Natural killer cell treated with Interleukin-12 subunit alpha and Interleukin-12 subunit beta and Interleukin-15 and Interleukin-18, amount 100 ng/mL, for 72 hours (primary cell): ENCODE measurements around the gene PCSK5. TPM values are rescaled to one million over a fixed set of nuclear protein-coding genes. Genes with fewer than 3 reads are reported as not detected.

Experiments
- ATAC-seq, 2 donors: fragments of 150-1000 bp; cut with Tn5 transposase in 1 of 2; sonication (Bioruptor Pico), chemical (Tn5 transposase) in 1 of 2; 2 replicates each; pipeline ENCODE4 v1.10.0; 2021
- DNase-seq: peaks from one replicate; pipeline ENCODE4 v3.0.0; 2022; ENCODE audit warnings: low spot score
- H3K27ac Mint-ChIP-seq, 2 donors: 1 replicate in 1 of 2; 2 replicates in 1 of 2; pipeline ENCODE4 v1.8.0; 2022; ENCODE audit warnings: mixed read lengths in 2 of 2, mild to moderate bottlenecking in 1 of 2, moderate library complexity in 1 of 2
- H3K27me3 Mint-ChIP-seq, 2 donors: 1 replicate in 1 of 2; 2 replicates in 1 of 2; pipeline ENCODE4 v1.8.0; 2022; ENCODE audit warnings: mixed read lengths in 2 of 2
- H3K36me3 Mint-ChIP-seq: one replicate; pipeline ENCODE4 v1.8.0; 2022; ENCODE audit warnings: mixed read lengths
- H3K4me1 Mint-ChIP-seq, 2 donors: 1 replicate in 1 of 2; 2 replicates in 1 of 2; pipeline ENCODE4 v1.8.0; 2022; ENCODE audit warnings: low read depth in 2 of 2, mixed read lengths in 2 of 2, mild to moderate bottlenecking in 1 of 2
- H3K4me3 Mint-ChIP-seq: one replicate; pipeline ENCODE4 v1.8.0; 2022; ENCODE audit warnings: mixed read lengths
- H3K9me3 Mint-ChIP-seq: 2 replicates; pipeline ENCODE4 v1.8.0; 2022; ENCODE audit warnings: mixed read lengths
- total RNA-seq, 2 donors: library from RNA; stranded (reverse); gene quantifications; one replicate each; pipeline ENCODE4 v1.2.3, GENCODE V29; 2022

The PCSK5 gene
- total RNA-seq, 2 donors from 2014 or later = 1.7 to 9.9 TPM

- no peaks in the 10 kb centered on the region for H3K36me3 Mint-ChIP-seq
- no peaks in the 10 kb centered on the region for H3K9me3 Mint-ChIP-seq
- H3K4me3 Mint-ChIP-seq = no peak overlapping the region
- no peak overlapping the region for H3K27ac Mint-ChIP-seq
- DNase-seq (no peak), ATAC-seq (no peak)
- peaks cover 0 to 7% of the 10 kb centered on the region in 2 donors for H3K27me3 Mint-ChIP-seq
- H3K4me1 Mint-ChIP-seq = peaks cover 6 to 9% of the 10 kb centered on the region in 2 donors
Observed at GRCh38 chr9:76400534-76401096, 510.1 kb downstream of the PCSK5 start.

- Mint-ChIP-seq H3K27me3 (peaks cover 0 to 7% of the 10 kb centered on the region in 2 donors), H3K4me3 (no peak overlapping the region), H3K4me1 (peaks cover 6 to 9% of the 10 kb centered on the region in 2 donors), H3K36me3 (no peaks in the 10 kb centered on the region), H3K27ac (no peak overlapping the region), H3K9me3 (no peaks in the 10 kb centered on the region)
- ATAC-seq (no peak), DNase-seq (no peak)
Observed at GRCh38 chr9:76401176-76401575, 510.7 kb downstream of the PCSK5 start.

- no peak overlapping the region for H3K4me3 Mint-ChIP-seq
- H3K36me3 Mint-ChIP-seq = no peaks in the 10 kb centered on the region
- H3K27ac Mint-ChIP-seq = no peak overlapping the region
- no peaks in the 10 kb centered on the region for H3K9me3 Mint-ChIP-seq
- H3K4me1 Mint-ChIP-seq = peaks cover 6 to 9% of the 10 kb centered on the region in 2 donors
- H3K27me3 Mint-ChIP-seq = peaks cover 0 to 7% of the 10 kb centered on the region in 2 donors
- ATAC-seq (no peak), DNase-seq (no peak)
Observed at GRCh38 chr9:76401580-76402354, 511.3 kb downstream of the PCSK5 start.

- Mint-ChIP-seq H3K27ac (peak overlapping the region; percentile 55 to 80), H3K9me3 (no peaks in the 10 kb centered on the region), H3K4me3 (peak overlapping the region; percentile 74), H3K36me3 (no peaks in the 10 kb centered on the region), H3K27me3 (peaks cover 0 to 7% of the 10 kb centered on the region in 2 donors), H3K4me1 (peaks cover 6 to 9% of the 10 kb centered on the region in 2 donors)
- DNase-seq = no peak
- ATAC-seq = peak; percentile 88 to 92
Observed at GRCh38 chr9:76403352-76403751, 512.9 kb downstream of the PCSK5 start.

GRCh38 chr9:76404401-76404800, 513.9 kb downstream of the PCSK5 start:
- Mint-ChIP-seq H3K4me3 (no peak overlapping the region), H3K36me3 (no peaks in the 10 kb centered on the region), H3K4me1 (peaks cover 6 to 9% of the 10 kb centered on the region in 2 donors), H3K9me3 (no peaks in the 10 kb centered on the region), H3K27ac (no peak overlapping the region), H3K27me3 (peaks cover 0 to 5% of the 10 kb centered on the region in 2 donors)
- DNase-seq = no peak
- ATAC-seq = no peak

- H3K4me3 Mint-ChIP-seq = no peak overlapping the region
- H3K36me3 Mint-ChIP-seq = no peaks in the 10 kb centered on the region
- no peaks in the 10 kb centered on the region for H3K9me3 Mint-ChIP-seq
- ATAC-seq (no peak), DNase-seq (no peak)
- peak overlapping the region in 1 of 2 donors; percentile 55 for H3K27ac Mint-ChIP-seq
- peaks cover 6 to 9% of the 10 kb centered on the region in 2 donors for H3K4me1 Mint-ChIP-seq
- H3K27me3 Mint-ChIP-seq = peaks cover 0 to 3% of the 10 kb centered on the region in 2 donors
Observed at GRCh38 chr9:76405340-76405739, 514.9 kb downstream of the PCSK5 start.

GRCh38 chr9:76405868-76406267, 515.4 kb downstream of the PCSK5 start:
- Mint-ChIP-seq H3K27ac (peak overlapping the region in 1 of 2 donors; percentile 55), H3K36me3 (no peaks in the 10 kb centered on the region), H3K4me3 (no peak overlapping the region), H3K9me3 (no peaks in the 10 kb centered on the region), H3K27me3 (no peaks in the 10 kb centered on the region), H3K4me1 (peaks cover 6 to 9% of the 10 kb centered on the region in 2 donors)
- ATAC-seq (no peak), DNase-seq (no peak)
